ENCODE results near the gene LY6G5C. TPM values are rescaled to one million over a fixed set of nuclear protein-coding genes. Genes with fewer than 3 reads are reported as not detected.

LY6G5C gene
- total and polyA plus RNA-seq, 7 experiments from 2014 or later = 2.4 to 10.2 (median 3.2) TPM

DNA sequence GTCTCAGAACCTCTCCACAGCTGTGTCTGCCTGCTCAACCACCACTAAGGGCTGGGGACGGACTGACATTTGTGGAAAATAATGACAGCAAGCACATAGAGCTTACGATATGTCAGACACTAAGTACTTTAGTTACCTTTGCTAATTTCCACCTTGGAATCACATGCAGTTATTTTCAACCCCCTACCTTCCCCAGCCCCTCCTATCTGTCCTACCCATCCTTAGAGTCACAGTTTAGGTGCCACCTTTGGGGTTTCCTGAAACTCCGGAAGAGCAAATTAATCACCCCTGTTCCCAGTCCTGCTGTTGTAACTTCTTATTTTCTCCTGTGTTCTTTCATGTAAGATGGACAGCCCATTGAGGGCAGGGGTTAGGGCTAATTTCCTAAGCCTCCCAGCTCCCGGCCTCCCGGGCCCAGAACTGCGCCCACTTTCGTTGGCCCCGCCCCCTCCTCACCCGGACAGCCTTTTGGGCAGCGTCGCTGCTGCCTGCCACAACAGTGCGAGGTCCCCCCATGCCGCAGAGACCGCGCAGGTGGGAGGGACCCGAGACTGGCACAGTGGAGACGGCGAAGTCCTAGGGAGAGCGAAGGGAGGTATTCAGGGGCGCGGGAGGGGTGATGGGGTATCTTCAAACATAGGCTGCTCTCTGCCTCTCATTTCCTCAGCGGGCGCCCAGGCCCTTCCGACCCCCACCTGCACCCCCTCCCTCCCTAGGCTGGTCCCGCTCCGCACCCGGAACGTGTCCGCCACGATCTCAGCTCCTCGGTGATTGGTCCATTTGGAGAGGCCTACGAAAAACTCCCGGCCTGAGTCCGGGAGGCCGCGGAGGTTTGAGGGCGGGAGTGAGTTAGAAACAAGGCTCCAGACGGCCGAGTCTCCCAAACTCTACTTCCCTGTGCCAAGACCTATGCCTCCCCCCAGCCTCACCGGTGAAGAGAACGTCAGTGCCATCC is 47.1 kb upstream of the LY6G5C start:
- peaks cover 0 to 28% (median 5%) of the 10 kb centered on the region in 5 donors for H3K36me3 Mint-ChIP-seq
- Histone ChIP-seq H3K27ac (ENCODE audit: low read depth, low read length) (peak overlapping the region; percentile 1), H3K27me3 (ENCODE audit: control insufficient read depth in 2 of 2, insufficient read depth in 2 of 2, low read length in 2 of 2) (no peaks in the 10 kb centered on the region), H3K36me3 (ENCODE audit: control insufficient read depth in 2 of 3, insufficient read depth in 3 of 3, low read length in 3 of 3) (peaks cover 5 to 13% (median 13%) of the 10 kb centered on the region in 3 experiments), H3K4me3 (ENCODE audit: low read length) (no peak overlapping the region), H3K9me3 (ENCODE audit: control insufficient read depth in 2 of 3, low read length in 3 of 3) (no peaks in the 10 kb centered on the region), H3K4me1 (ENCODE audit: control insufficient read depth in 2 of 2, insufficient read depth in 2 of 2, low read length in 2 of 2) (peaks cover 9 to 13% of the 10 kb centered on the region in 2 donors)
- intact Hi-C loops (cut with micrococcal nuclease) = loop anchor here in 1 of 2 donors (2.0 kb wide), 2 partner anchors 89 to 231 kb away; partner anchors contain the start of genes NELFE and SKIC2
- no peaks in the 10 kb centered on the region for H3K27me3 Mint-ChIP-seq
- DNase-seq = peak in 1 of 9 donors; percentile 20
- H3K4me3 Mint-ChIP-seq = peak overlapping the region; percentile 68 to 100 (median 94)
- H3K9me3 Mint-ChIP-seq = no peaks in the 10 kb centered on the region
- peak; percentile 10 for ATAC-seq
- ChIA-PET POLR2A (interaction anchor here (0.5 to 4.6 kb wide), 11 partner anchors 9 to 111 kb away, joined by 3 to 33 read pairs (median 4); partner anchors contain the start of genes HSPA1B and LSM2), CTCF (interaction anchor here (1.2 to 4.2 kb wide), 6 partner anchors 8 to 224 kb away, joined by 3 to 30 read pairs (median 14); partner anchors contain the start of genes MSH5 and VARS1)
- H3K27ac Mint-ChIP-seq = peak overlapping the region; percentile 36 to 85 (median 63)
- H3K4me1 Mint-ChIP-seq = peaks cover 28 to 59% (median 49%) of the 10 kb centered on the region in 7 donors

DNA sequence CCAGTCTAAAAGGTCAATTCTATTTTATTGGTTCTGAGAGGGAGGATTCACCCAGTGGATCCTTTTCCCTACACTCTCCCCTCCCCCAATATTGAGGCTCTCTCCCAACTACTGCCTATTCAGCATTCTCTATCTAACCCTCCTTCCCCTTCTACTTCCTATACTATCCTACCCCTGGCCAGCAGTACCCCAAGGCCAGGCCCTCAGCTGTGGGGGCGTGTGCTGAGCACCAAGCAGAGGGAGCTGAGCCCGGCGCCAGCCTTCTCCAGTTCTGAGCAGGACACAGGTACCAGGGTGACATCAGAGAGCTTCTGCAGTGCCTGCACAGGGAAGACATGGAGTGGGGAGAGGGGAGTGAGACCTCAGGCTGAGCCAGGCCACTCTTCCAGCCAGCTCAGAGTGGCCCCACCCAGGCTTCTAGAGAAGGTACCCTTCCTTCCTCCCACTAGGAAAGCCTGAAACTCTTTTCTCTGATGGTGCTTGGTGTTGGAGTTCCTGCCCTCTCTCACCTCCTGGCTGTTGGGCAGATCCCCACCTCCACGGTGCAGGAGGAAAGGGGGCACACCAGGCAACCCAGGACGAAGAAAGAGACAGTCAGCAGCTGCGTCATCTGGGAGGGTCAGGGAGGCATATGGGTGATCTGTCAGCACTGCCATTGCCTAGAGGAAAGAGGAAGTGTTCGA is 46.3 kb upstream of the LY6G5C start:
- Histone ChIP-seq H3K27ac (ENCODE audit: low read depth, low read length) (no peak overlapping the region), H3K4me1 (ENCODE audit: control insufficient read depth in 2 of 2, insufficient read depth in 2 of 2, low read length in 2 of 2) (peaks cover 9 to 13% of the 10 kb centered on the region in 2 donors), H3K9me3 (ENCODE audit: control insufficient read depth in 2 of 3, low read length in 3 of 3) (no peaks in the 10 kb centered on the region), H3K36me3 (ENCODE audit: control insufficient read depth in 2 of 3, insufficient read depth in 3 of 3, low read length in 3 of 3) (peaks cover 4 to 9% (median 7%) of the 10 kb centered on the region in 3 experiments), H3K27me3 (ENCODE audit: control insufficient read depth in 2 of 2, insufficient read depth in 2 of 2, low read length in 2 of 2) (no peaks in the 10 kb centered on the region), H3K4me3 (ENCODE audit: low read length) (no peak overlapping the region)
- peak overlapping the region; percentile 51 to 81 (median 65) for H3K4me3 Mint-ChIP-seq
- intact Hi-C loops (cut with micrococcal nuclease) = no loop called here
- H3K9me3 Mint-ChIP-seq = no peaks in the 10 kb centered on the region
- peak overlapping the region; percentile 1 to 85 (median 63) for H3K27ac Mint-ChIP-seq
- ATAC-seq (peak; percentile 67), DNase-seq (no peak)
- ChIA-PET POLR2A (interaction anchor here (0.5 to 2.0 kb wide), 7 partner anchors 11 to 112 kb away, joined by 3 to 7 read pairs (median 4); partner anchors contain the start of gene LSM2), CTCF (interaction anchor here (1.0 to 4.2 kb wide), 5 partner anchors 9 to 103 kb away, joined by 3 to 30 read pairs (median 13); partner anchors contain the start of genes MSH5 and VARS1)
- no peaks in the 10 kb centered on the region for H3K27me3 Mint-ChIP-seq
- peaks cover 28 to 58% (median 48%) of the 10 kb centered on the region in 7 donors for H3K4me1 Mint-ChIP-seq
- H3K36me3 Mint-ChIP-seq = peaks cover 0 to 25% (median 5%) of the 10 kb centered on the region in 5 donors

DNA sequence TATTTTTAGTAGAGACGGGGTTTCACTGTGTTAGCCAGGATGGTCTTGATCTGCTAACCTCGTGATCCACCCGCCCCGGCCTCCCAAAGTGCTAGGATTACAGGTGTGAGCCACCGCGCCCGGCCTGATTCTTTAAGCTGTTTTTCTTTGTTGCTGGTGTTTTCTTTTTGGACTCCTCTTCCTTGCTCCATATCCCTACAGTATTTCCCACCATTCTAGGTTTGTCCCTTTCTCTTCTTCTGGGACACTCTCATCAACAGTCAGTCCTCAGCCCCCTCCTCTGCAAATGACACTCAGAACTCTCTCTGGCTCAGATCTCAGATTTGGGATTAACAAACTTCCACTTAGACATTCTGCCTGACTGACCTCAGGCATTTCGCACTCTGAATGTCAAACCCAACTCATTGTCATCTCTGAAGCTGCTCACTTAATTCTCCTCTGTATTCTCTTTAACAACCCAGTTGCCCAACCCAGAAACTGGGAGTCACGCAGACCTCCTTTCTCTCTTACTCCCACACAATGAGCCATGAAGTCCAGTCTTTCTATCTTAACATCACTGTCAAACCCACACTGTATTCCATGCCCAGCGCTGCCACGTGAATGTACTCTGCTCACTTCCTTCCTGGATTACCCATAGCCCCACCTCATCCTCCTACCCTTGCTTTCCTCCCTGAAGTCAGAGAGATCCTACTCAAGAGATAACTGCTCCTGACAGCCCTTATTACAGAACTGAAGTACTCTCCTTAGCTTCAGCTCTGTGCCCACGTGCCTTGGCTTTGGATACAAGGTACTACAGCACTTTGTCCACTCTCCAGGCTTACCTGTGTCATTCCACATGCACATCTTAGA is 44.9 kb upstream of the LY6G5C start:
- H3K4me1 Mint-ChIP-seq = peaks cover 28 to 58% (median 45%) of the 10 kb centered on the region in 7 donors
- no peaks in the 10 kb centered on the region for H3K9me3 Mint-ChIP-seq
- POLR2A ChIA-PET = interaction anchor here (0.6 to 1.3 kb wide), 3 partner anchors 10 to 144 kb away, joined by 3 read pairs; no protein-coding TSS in a partner anchor

DNA sequence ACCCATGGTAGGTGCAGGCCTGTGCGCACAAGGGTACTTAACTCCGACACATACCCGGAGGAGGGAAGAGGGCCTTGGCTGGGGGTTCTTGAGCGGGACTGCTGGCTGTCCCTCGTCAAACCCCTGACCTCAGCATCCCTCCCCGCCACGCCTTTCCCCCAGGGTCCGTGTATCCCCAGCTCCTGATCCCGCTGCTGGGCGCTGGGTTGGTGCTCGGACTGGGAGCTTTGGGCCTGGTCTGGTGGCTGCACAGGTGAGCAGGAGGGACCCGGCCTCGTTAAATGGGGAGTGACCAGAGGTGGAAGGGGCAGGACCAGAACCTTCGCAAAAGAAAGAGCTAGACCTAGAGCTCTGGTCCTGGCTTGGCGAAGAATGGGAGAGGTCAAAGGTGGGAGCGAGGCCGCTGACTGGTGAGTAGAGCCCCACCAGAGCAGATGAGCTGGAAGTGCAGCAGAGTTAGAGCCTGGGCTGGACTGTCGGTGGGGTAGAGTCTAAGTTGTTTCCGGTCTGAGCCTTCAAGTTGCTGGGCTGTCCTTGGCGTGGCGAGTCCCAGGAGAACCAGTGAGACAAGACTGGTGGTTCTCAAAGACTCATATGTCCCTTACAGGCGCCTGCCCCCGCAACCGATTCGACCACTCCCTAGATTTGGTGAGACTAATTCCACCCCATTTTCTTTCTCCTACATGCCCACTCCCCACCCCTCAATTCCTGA is 43.3 kb upstream of the LY6G5C start:
- Mint-ChIP-seq H3K4me3 (peak overlapping the region in 2 of 10 donors; percentile 4 to 44), H3K27ac (peak overlapping the region in 1 of 9 donors; percentile 62), H3K36me3 (peaks cover 0 to 15% (median 0%) of the 10 kb centered on the region in 5 donors), H3K27me3 (peaks cover 0 to 6% (median 0%) of the 10 kb centered on the region in 5 donors), H3K4me1 (peaks cover 28 to 48% (median 36%) of the 10 kb centered on the region in 7 donors), H3K9me3 (no peaks in the 10 kb centered on the region)
- DNase-seq = no peak
- H3K9me3 ChIP-seq (ENCODE audit: control insufficient read depth in 2 of 3, low read length in 3 of 3) = no peaks in the 10 kb centered on the region
- H3K27ac ChIP-seq (ENCODE audit: low read depth, low read length) = no peak overlapping the region
- no peaks in the 10 kb centered on the region for H3K36me3 ChIP-seq (ENCODE audit: control insufficient read depth in 2 of 3, insufficient read depth in 3 of 3, low read length in 3 of 3)
- peaks cover 4 to 13% of the 10 kb centered on the region in 2 donors for H3K4me1 ChIP-seq (ENCODE audit: control insufficient read depth in 2 of 2, insufficient read depth in 2 of 2, low read length in 2 of 2)
- ATAC-seq = no peak
- H3K27me3 ChIP-seq (ENCODE audit: control insufficient read depth in 2 of 2, insufficient read depth in 2 of 2, low read length in 2 of 2) = no peaks in the 10 kb centered on the region
- intact Hi-C loops (cut with micrococcal nuclease) = no loop called here
- CTCF ChIA-PET = interaction anchor here (0.6 kb wide), 2 partner anchors 107 to 1838 kb away, joined by 3 read pairs; no protein-coding TSS in a partner anchor
- POLR2A ChIA-PET = interaction anchor here (0.7 kb wide), 3 partner anchors 12 to 1121 kb away, joined by 3 to 4 read pairs (median 4); partner anchors contain the start of gene CLIC1
- H3K4me3 ChIP-seq (ENCODE audit: low read length) = no peak overlapping the region

More for the DNA sequence above, 44.9 kb upstream of the LY6G5C start:
- H3K36me3 ChIP-seq (ENCODE audit: control insufficient read depth in 2 of 3, insufficient read depth in 3 of 3, low read length in 3 of 3) = no peaks in the 10 kb centered on the region
- Mint-ChIP-seq H3K27ac (peak overlapping the region in 5 of 9 donors; percentile 7 to 25 (median 9)), H3K27me3 (peaks cover 0 to 2% (median 0%) of the 10 kb centered on the region in 5 donors), H3K36me3 (peaks cover 0 to 19% (median 0%) of the 10 kb centered on the region in 5 donors), H3K4me3 (peak overlapping the region in 2 of 10 donors; percentile 1 to 20)
- no peak overlapping the region for H3K4me3 ChIP-seq (ENCODE audit: low read length)
- H3K9me3 ChIP-seq (ENCODE audit: control insufficient read depth in 2 of 3, low read length in 3 of 3) = no peaks in the 10 kb centered on the region
- H3K27me3 ChIP-seq (ENCODE audit: control insufficient read depth in 2 of 2, insufficient read depth in 2 of 2, low read length in 2 of 2) = no peaks in the 10 kb centered on the region
- ATAC-seq (no peak), DNase-seq (no peak)
- H3K27ac ChIP-seq (ENCODE audit: low read depth, low read length) = no peak overlapping the region
- peaks cover 9 to 13% of the 10 kb centered on the region in 2 donors for H3K4me1 ChIP-seq (ENCODE audit: control insufficient read depth in 2 of 2, insufficient read depth in 2 of 2, low read length in 2 of 2)
- CTCF ChIA-PET = interaction anchor here (0.8 to 1.2 kb wide), 2 partner anchors 8 to 53 kb away, joined by 3 read pairs; no protein-coding TSS in a partner anchor
- intact Hi-C loops (cut with micrococcal nuclease) = no loop called here

DNA sequence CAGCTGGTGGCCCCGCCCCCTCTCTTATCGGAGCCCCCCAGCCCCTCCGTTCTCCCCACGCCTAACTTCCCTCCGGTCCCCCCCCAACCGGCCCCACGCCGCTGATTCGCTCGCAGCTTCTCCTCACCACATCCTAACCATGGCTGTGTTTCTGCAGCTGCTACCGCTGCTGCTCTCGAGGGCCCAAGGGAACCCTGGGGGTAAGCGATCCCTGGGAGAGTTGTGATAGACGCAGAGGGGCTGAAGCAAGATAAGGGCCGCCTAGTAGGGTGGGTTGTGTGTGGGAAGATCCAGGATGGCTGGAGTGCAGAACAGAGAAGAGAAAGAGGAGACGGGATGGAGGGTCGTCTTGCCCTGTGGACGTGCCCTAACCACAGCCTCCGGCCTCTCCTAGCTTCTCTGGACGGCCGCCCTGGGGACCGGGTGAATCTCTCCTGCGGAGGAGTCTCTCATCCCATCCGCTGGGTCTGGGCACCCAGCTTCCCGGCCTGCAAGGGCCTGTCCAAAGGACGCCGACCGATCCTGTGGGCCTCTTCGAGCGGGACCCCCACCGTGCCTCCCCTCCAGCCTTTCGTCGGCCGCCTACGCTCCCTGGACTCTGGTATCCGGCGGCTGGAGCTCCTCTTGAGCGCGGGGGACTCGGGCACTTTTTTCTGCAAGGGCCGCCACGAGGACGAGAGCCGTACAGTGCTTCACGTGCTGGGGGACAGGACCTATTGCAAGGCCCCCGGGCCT is 42.5 kb upstream of the LY6G5C start, which contains the start of gene MPIG6B:
TSS of gene MPIG6B (plus strand) at position 129 of the 735 bp plus-strand sequence. CDS start at position 140, 11 bp downstream.
- Mint-ChIP-seq H3K4me3 (peak within 1 kb of the TSS in 5 of 10 donors; percentile 4 to 64 (median 44)), H3K27me3 (peaks cover 0 to 6% (median 0%) of the 10 kb centered on the region in 5 donors), H3K36me3 (peaks cover 0 to 13% (median 0%) of the 10 kb centered on the region in 5 donors), H3K27ac (peak within 1 kb of the TSS in 2 of 9 donors; percentile 45 to 84), H3K9me3 (no peaks in the 10 kb centered on the region), H3K4me1 (peaks cover 27 to 41% (median 31%) of the 10 kb centered on the region in 7 donors)
- ChIA-PET POLR2A (interaction anchor here (0.7 to 1.0 kb wide), 3 partner anchors 9 to 49 kb away, joined by 4 read pairs; partner anchors contain the start of gene CLIC1), CTCF (interaction anchor here (0.6 kb wide), 1 partner anchor 1839 kb away, joined by 3 read pairs; no protein-coding TSS in a partner anchor)
- Histone ChIP-seq H3K27me3 (ENCODE audit: control insufficient read depth in 2 of 2, insufficient read depth in 2 of 2, low read length in 2 of 2) (no peaks in the 10 kb centered on the region), H3K9me3 (ENCODE audit: control insufficient read depth in 2 of 3, low read length in 3 of 3) (no peaks in the 10 kb centered on the region), H3K27ac (ENCODE audit: low read depth, low read length) (no peak within 1 kb of the TSS), H3K36me3 (ENCODE audit: control insufficient read depth in 2 of 3, insufficient read depth in 3 of 3, low read length in 3 of 3) (no peaks in the 10 kb centered on the region), H3K4me3 (ENCODE audit: low read length) (no peak within 1 kb of the TSS), H3K4me1 (ENCODE audit: control insufficient read depth in 2 of 2, insufficient read depth in 2 of 2, low read length in 2 of 2) (peaks cover 0 to 13% of the 10 kb centered on the region in 2 donors)
- no peak for ATAC-seq
- no peak for DNase-seq
- intact Hi-C loops (cut with micrococcal nuclease) = no loop called here

Data from naive thymus-derived CD4-positive, alpha-beta T cell (primary cell).